Femur (tissue), 1 donor: ENCODE data around the gene SLC17A8.
"Not testable (repeated sequence)": the region's sequence is repeated elsewhere in the genome, so short reads cannot be mapped to it uniquely, and the experiment has no call there.

Experiments
- DNase-seq: peaks from one replicate; pipeline ENCODE4 v3.0.0-alpha.2; 2017

Gene SLC17A8

DNA sequence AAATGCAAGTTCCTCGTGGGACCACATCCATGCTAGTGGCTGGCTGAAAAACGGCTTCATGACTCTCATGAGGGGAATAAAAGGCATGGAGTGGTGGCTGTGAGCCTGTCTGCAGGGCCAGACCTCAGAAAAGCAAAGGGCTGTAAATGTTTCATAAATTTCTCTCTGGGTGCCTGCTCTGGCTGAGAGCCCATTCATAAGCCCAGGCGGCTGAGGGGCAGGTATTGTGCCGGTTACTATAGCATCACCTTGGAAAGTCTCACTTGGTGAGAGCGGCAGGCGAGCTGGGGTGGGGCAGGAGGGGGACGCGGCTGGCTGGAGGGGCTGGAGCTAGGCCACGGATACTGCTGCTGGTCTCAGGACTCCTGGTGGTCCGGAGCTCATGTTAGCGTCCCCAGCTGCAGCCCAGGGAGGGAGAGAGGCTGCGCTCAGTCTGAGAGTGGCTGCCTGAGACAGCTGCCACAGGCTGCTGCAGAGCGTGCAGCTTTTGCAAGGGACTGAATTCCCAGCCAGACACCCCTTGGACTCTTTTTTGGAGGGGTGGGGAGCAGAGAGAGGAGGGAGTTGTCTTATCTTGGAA lies at the start of gene SLC17A8:
Gene SLC17A8, plus strand, starts transcription at position 431 of the 580 bp plus-strand sequence. CDS start 318 bp downstream, outside the sequence.
- peak; percentile 46 for DNase-seq

- DNase-seq: not testable (repeated sequence)
Measured at GRCh38 chr12:100308138-100308537, 48.7 kb upstream of the SLC17A8 start.

DNA sequence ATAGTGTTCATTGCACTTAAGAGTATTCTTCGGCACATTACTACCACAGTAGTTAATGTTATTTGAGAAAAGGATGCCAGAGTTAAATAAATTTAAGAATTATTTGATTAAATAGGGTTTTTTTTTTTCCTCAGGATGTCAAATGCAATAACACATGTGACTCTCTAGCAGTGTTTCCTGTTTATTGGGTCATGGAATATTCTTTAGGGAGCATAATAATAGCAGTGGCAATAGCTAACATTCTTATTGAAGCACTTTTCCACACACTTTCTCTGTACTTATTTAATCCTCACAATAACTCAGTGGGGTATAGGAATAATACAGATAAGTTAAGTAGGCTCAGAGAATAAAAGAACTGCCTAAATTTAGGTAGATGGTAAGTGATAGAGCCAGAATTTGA lies 45.6 kb upstream of the SLC17A8 start:
- no peak for DNase-seq

DNA sequence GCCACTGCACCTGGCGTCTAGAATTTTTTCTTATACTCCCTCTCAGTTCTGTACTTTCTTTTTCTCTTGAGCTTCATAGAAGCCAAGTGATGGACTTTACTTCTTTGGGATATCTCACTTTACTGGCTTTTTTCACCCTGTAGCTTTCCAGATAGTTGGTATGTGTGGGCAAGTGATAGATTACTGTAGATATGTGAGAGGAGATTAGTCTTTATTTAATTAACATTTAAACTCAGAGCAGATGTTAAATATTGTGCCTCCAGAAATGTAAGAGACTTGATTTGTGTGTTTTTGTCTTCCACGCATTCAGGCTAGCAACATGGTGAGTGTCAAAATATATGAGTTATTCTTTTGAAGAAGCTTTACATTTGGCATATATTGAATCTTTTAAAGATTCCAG lies 39.5 kb upstream of the SLC17A8 start:
- no peak for DNase-seq

- no peak for DNase-seq
Measured at GRCh38 chr12:100324498-100324897, 32.4 kb upstream of the SLC17A8 start.

GRCh38 chr12:100326208-100326607 lies 30.7 kb upstream of the SLC17A8 start:
- no peak for DNase-seq

DNA sequence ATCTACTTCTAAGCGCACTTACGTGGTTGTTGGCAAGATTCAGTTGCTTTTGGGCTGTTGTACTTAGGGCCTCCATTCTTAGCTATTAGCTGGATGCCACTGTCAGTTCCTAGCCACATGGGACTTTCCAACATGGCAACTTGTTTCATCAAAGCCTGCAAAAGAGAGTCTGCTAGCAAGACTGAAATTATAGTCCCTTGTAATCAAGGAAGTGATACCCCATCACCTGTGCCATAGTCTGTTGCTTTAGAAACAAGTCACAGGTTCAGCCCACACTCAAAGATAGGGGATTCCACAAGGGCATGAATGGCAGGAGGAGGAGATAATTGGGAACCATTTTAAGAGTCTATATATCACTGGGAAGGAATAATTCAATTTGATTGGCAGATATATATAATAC lies 27.1 kb upstream of the SLC17A8 start:
- no peak for DNase-seq

GRCh38 chr12:100331871-100332270 lies 25.0 kb upstream of the SLC17A8 start:
- DNase-seq: no peak

- DNase-seq: no peak
Measured at GRCh38 chr12:100332852-100333251, 24.0 kb upstream of the SLC17A8 start.

DNA sequence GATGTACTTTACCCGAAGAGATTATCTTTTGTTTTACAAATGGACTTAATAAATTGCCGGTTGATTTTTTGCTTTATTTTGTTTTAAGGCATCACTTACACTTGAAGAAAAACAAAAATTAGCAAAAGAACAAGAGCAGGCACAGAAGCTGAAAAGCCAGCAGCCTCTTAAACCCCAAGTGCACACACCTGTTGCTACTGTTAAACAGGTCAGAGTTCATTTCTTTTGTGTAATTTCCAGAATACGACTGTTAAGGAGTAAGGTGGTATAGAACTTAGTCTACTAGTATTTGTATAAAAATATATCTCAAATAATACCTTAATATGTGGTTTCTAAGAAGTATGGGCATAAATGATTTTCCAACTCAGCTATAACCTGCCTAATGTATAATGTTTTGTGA lies 19.6 kb upstream of the SLC17A8 start:
- DNase-seq: no peak

- no peak for DNase-seq
Measured at GRCh38 chr12:100337727-100338126, 19.1 kb upstream of the SLC17A8 start.

DNA sequence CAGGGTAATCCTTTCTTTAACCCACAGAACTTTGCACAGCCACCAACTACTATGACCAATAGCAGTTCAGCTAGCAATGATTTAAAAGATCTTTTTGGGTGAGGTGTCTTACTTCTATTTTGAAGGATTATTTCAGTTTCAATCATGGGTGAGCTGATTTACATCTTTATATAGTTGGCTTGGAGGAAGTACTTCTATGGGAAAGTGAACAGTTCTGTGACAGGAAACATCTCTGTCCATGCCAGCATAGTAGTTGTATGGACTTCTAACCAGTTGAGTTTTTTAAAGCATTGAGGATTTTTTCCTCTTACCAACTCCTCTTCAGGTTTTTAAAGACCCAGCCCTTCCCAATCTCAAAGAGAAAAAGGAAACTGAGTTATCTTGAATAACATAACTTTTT lies 17.8 kb upstream of the SLC17A8 start:
- no peak for DNase-seq

GRCh38 chr12:100342897-100343296 lies 14.0 kb upstream of the SLC17A8 start:
- not testable (repeated sequence) for DNase-seq

DNA sequence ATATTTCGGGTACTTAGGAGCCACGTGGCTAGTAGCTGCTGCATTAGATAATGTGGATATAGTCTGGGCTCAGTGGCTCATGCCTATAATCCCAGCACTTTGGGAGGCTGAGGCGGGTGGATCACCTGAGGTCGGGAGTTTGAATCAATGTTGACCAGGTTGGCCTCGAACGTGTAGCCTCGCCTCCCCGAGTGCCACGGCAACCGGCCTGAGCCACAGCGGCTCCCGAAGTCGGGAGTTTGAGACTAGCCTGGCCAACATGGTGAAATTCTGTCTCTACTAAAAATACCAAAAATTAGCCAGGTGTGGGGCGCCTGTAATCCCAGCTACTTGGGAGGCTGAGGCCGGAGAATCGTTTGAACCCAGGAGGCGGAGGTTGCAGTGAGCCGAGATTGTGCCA lies 12.5 kb upstream of the SLC17A8 start:
- not testable (repeated sequence) for DNase-seq

DNA sequence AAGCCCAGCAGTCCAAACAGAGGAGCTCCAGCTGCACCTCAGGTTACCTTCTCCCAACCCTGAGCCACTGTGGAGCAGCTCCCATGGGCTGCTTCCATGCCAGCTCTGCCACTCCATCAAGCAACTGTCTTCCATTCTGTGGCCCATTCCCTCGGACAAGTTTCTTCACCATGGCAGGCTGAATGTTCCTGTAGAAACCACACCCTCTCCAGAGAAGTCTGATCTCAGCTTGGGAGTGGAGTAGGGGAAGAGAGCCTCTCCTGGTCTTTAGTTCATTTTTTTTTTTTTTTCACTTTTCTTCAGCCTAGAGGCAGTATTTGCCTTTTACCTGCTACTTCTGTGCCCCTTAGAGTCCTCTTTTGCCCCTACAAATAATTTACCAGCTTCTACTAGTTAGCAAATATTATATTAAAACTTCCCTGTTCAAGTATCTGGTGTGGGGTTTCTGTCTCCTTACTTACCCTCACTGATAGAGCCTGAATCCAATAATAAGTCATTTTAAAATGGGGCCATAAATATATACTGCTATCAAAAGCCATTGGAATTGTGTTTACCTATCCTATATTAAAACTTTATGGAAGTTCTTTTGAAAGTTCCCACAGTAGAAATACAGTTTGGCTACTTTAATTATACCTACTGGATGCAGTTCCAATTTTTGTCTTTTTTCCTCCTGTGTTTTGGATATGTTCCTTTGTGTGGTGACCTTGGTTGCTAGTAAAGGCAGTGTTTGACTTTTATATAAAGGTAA lies 11.7 kb upstream of the SLC17A8 start:
- no peak for DNase-seq

GRCh38 chr12:100346660-100347059 lies 10.2 kb upstream of the SLC17A8 start:
- DNase-seq: no peak

DNA sequence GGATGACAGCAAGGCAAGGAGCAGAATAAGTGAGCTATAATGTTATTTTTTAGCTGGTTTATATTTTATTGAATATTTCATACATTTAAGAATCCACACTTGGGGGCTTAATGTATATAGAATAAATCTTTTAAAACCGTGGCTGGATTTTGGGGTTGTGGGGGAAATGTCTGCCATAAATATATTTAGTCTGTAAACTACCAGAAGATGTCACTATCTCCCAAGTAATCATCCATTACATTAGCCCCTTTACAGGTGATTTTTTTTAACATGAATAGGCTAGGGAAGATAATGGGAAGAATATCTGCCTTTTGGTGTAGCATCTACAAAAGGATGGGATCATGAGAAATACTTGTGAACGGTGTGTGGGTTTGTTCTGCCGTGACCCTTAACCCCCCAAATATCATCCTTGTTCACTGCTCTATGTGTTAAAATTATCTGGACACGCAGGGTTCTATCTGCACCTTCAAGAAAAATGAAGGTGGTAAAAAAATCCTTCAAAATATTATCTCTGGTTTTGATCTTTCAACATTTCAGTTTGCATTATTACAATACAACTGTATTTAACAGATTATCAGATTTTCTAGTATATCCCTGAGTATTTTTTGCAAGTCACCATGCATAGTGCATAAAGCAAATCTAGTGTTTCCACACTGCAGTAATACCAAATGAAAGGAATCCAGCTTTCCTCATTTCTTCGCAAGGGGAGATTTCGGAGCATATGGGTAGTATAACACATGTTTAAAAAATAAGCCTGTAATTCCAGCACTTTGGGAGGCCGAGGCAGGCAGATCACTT lies 8.0 kb upstream of the SLC17A8 start:
- DNase-seq: no peak

DNA sequence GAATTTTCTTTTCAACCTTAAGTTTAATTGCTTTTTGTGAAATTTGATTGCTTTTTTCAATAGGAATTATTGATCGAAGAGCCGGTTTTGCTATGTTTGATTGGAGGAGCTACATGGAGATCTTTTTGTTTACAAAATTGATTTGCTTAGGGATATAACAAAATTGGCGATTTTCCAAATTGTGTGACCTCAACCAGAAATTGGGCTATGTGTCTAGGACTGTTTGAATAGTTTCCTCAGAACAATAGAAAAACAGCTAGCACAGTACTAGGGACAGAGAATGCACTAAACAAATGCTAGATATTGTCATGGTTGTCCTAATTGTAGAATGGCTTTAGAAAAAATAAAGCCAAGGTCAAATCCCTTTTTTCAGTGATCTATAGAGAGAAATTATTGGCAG lies 2.4 kb downstream of the SLC17A8 start:
- DNase-seq: no peak

DNA sequence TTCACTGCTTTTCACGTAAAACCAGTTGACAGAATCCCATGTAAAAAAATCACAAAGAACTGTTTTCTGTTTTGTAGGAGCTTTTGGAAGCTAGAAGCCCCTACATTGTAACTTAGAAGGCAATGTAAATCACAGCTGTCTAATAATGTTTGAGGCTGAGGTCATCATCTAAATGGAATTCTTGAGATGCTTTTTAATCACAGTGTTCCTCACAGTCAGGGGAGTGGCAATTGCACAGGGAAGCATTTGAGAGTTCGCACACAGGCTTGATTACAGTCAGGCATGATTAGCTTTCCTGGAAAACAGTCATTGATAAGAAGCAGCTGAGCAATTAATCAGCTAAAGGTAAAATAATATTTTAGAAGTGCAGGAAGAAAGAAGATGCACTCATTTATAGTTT lies 2.9 kb downstream of the SLC17A8 start:
- DNase-seq: no peak

GRCh38 chr12:100360450-100360849 lies 3.6 kb downstream of the SLC17A8 start:
- no peak for DNase-seq

- no peak for DNase-seq
Measured at GRCh38 chr12:100364324-100364723, 7.5 kb downstream of the SLC17A8 start.

- no peak for DNase-seq
Measured at GRCh38 chr12:100365411-100365810, 8.5 kb downstream of the SLC17A8 start.

GRCh38 chr12:100368066-100368465 lies 11.2 kb downstream of the SLC17A8 start:
- no peak for DNase-seq

- no peak for DNase-seq
Measured at GRCh38 chr12:100371146-100371545, 14.3 kb downstream of the SLC17A8 start.
